Large intestine (tissue), 1 donor: Measurements from ENCODE around the gene FEM1B. TPM values are rescaled to one million over a fixed set of nuclear protein-coding genes. Genes with fewer than 3 reads are reported as not detected.

Source experiments
- polyA plus RNA-seq: library from polyadenylated mRNA; unstranded; fragments of 120-200 nt; gene quantifications from one replicate; pipeline ENCODE4 v1.2.1, GENCODE V29; 2013

FEM1B gene
- polyA plus RNA-seq, 1 donor, result 49.3 TPM

Other genes with a start within 250 kb of the FEM1B start
- gene PIAS1, start 223.4 kb upstream of the FEM1B start, polyA plus RNA-seq, result 46.5 TPM
- 170 TPM for gene CALML4, start 72.4 kb upstream of the FEM1B start, polyA plus RNA-seq
- 52.8 TPM for gene CLN6, start 48.0 kb upstream of the FEM1B start, polyA plus RNA-seq
- gene ITGA11, start 154.4 kb downstream of the FEM1B start, polyA plus RNA-seq, result 1.8 TPM